ENCODE results near the gene C11orf68. TPM values are rescaled to one million over a fixed set of nuclear protein-coding genes. Genes with fewer than 3 reads are reported as not detected.

Gene C11orf68
- total and polyA plus RNA-seq, 8 donors: 10.2 to 20.8 (median 13.8) TPM

DNA sequence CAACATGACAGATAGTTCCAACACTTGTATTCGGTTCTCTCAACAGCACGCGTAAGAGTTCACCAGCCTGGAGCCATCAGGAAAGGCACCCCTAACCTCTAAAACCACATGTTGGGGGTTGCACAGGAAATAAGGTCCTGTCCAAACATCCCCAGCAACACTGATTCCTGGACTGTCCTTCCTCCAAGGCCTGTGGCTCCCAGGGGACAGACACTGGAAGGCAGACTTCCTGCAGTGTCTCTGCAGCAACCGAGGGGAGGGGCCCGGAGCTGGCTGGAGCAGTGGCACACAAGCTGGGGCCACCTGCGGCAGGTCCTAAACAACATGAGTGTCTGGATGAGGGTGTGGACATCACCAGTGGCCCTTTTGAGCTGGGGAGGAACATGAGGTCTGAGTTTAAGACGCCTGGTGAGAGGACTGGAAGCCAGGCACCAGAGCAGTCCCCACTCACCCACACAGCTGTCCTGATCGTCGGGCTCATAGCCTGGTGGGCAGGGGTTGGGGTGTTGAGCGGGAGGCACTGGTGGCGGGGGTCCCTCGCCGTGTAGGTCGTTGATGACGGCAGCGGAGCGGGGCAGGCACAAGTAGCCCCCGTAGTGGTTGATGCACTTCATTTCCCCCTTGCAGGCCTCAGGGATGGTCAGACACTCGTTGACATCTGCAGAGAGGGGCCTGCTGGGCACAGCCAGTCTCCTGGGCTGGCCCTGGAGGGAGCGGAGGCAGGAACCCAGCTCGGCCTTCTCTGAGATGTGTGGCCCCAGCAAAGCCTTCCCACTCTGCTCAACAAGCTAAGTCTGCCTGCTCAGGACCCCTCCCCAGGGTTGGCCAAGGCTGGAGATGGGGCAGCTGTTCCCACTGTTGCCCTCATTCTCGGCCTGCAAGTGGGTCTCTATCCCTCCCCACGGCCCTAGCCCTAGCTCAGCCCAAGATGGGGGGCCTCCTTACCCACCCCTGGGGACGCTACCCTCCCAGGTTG is 47.9 kb downstream of the C11orf68 start:
- Histone ChIP-seq H3K27me3 (no peaks in the 10 kb centered on the region), H3K4me1 (no peaks in the 10 kb centered on the region), H3K9me3 (no peaks in the 10 kb centered on the region), H3K4me3 (no peak overlapping the region), H3K36me3 (peaks cover 0 to 3% (median 0%) of the 10 kb centered on the region in 3 donors), H3K27ac (peak overlapping the region in 2 of 4 donors; percentile 52 to 55)
- intact Hi-C loops (cut with DNase I): no loop called here
- TF ChIP-seq, protein P1, sequence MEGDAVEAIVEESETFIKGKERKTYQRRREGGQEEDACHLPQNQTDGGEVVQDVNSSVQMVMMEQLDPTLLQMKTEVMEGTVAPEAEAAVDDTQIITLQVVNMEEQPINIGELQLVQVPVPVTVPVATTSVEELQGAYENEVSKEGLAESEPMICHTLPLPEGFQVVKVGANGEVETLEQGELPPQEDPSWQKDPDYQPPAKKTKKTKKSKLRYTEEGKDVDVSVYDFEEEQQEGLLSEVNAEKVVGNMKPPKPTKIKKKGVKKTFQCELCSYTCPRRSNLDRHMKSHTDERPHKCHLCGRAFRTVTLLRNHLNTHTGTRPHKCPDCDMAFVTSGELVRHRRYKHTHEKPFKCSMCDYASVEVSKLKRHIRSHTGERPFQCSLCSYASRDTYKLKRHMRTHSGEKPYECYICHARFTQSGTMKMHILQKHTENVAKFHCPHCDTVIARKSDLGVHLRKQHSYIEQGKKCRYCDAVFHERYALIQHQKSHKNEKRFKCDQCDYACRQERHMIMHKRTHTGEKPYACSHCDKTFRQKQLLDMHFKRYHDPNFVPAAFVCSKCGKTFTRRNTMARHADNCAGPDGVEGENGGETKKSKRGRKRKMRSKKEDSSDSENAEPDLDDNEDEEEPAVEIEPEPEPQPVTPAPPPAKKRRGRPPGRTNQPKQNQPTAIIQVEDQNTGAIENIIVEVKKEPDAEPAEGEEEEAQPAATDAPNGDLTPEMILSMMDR (IDR thresholded peaks at IDR 0.05): no peak
- ATAC-seq (no peak), DNase-seq (peak in 2 of 6 donors; percentile 12 to 60), FAIRE-seq (no peak)
- WGBS, 2 donors: 75 to 80% methylated on average over 24 of the region's 24 CpGs

DNA sequence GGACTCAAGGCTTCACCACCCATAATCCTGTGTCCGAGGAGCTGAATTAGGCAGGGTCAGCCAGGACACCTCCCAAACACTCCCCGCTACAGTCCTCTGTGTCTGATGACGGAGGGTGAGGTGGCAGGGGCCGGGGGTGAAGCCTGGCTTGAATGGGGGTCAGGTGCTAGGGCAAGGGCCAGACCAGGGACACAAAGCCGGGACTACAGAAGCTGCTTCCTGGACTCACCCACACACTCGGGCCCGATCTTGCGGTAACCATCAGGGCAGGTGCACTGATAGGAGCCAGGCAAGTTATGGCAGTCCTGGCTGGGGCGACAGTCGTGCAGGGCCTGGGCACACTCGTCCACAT is 48.6 kb downstream of the C11orf68 start:
- no peaks in the 10 kb centered on the region for H3K27me3 ChIP-seq
- TF ChIP-seq, protein P1 (IDR thresholded peaks at IDR 0.05): no peak
- FAIRE-seq: no peak
- H3K4me1 ChIP-seq: no peaks in the 10 kb centered on the region
- DNase-seq: peak in 1 of 6 donors; percentile 52
- WGBS, 2 donors: 80 to 85% methylated on average over 11 of the region's 11 CpGs
- H3K4me3 ChIP-seq: no peak overlapping the region
- H3K36me3 ChIP-seq: peaks cover 0 to 10% (median 0%) of the 10 kb centered on the region in 3 donors
- H3K27ac ChIP-seq: no peak overlapping the region
- intact Hi-C loops (cut with DNase I): no loop called here
- no peak for ATAC-seq
- H3K9me3 ChIP-seq: no peaks in the 10 kb centered on the region

DNA sequence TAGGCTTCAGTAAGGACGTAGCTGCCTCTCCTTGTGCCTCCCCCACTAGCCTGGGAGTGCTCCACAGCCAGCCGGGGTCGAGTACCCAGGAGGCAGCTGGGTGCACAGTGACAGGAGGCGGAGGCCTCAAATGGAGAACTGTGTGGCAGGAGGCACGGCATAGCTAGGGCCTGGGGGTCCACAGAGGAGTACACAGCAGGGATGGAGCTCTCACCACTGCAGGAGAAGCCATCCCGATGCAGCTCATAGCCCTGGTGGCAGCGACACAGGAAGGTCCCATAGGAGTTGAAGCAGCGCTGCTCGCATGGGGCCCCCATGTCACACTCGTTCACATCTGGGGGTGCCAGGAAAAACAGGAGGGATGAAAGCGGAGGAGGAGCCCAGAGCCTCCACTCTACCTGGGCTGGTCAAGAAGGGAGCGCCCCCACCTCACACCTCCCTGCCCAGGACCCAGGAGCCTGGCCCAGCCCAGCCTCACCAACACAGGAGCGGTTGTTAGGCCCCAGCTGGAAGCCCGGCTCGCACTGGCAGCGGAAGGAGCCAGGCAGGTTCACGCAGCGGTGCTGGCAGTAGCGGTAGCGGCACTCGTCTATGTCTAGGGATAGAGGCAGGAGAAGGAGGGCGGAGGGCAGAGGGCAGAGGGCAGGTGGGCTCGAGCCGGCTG is 49.1 kb downstream of the C11orf68 start:
- no peak overlapping the region for H3K4me3 ChIP-seq
- 76 to 85% methylated on average over 22 to 24 of the region's 24 CpGs for WGBS, 2 donors
- intact Hi-C loops (cut with DNase I): no loop called here
- no peak overlapping the region for H3K27ac ChIP-seq
- FAIRE-seq (no peak), ATAC-seq (no peak), DNase-seq (peak in 1 of 6 donors; percentile 69)
- no peaks in the 10 kb centered on the region for H3K27me3 ChIP-seq
- H3K36me3 ChIP-seq: peaks cover 0 to 15% (median 2%) of the 10 kb centered on the region in 3 donors
- H3K4me1 ChIP-seq: no peaks in the 10 kb centered on the region
- TF ChIP-seq, protein P1 (IDR thresholded peaks at IDR 0.05): no peak
- no peaks in the 10 kb centered on the region for H3K9me3 ChIP-seq

DNA sequence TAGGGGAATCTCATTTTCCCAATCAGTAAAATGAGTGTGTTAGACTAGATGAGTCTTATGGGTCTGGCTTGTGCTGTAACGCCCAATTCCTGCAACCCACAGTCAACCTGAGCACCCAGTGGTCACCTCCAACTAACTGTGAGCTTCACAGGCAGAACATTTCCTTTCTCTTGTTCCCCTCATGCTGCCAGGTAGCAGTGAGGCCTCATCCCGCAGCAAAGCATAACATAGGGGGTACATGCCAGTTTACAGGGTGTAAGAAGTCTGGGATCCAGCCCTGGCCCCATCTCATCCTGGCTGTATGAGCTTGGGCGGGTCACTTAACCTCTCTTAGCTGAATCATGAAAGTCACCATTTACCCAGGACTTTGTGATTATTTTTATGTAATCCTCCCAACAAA is 50.0 kb downstream of the C11orf68 start:
- TF ChIP-seq, protein P1 (IDR thresholded peaks at IDR 0.05): no peak
- H3K27me3 ChIP-seq: no peaks in the 10 kb centered on the region
- no peak for FAIRE-seq
- intact Hi-C loops (cut with DNase I): no loop called here
- H3K27ac ChIP-seq: no peak overlapping the region
- no peaks in the 10 kb centered on the region for H3K9me3 ChIP-seq
- H3K36me3 ChIP-seq: peaks cover 0 to 23% (median 9%) of the 10 kb centered on the region in 3 donors
- no peak overlapping the region for H3K4me3 ChIP-seq
- no peaks in the 10 kb centered on the region for H3K4me1 ChIP-seq
- no peak for ATAC-seq
- no peak for DNase-seq
- WGBS, 2 donors: 82 to 93% methylated on average over 3 of the region's 3 CpGs
